Measurements from ENCODE around the gene COL9A2.

DNA sequence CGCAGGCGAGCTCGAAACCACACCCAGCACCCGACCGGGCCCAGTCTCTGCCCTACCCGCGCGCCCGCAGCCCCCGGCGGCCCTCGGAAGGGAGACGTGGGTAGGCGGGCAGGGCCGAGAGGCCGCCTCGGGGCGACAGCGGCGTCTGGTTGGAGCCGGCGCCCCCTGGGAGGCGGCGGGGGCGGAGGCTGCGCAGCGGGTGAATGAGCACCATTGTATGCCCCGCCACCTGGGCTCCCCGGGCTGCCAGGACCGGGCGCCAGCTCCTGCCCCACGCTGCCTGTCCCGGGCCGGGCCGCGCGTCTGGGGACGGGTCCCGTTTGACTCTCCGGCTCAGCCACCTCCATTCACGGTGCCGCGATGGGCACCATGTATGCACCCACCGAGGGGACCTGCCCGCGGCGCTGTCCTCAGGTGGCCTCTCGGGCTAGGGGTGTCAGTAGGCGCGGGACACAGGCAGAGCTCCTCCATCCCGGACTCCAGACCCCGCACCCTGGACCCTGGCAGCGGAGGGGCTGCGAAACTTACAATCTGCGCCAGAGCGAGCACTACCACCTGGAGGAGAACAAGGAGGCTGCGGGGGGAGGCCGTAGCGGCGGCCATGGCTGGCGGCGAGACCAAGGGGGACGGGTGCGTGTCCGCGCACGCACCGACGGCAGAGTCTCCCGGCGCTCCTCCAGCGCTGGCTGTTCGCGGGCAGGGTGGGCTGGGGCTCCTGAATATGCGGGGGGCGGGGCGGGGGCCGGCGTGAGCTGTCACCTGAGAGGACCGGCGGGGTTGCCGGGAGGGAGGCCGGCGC is at the start of gene COL9A2:
- no peak for TF ChIP-seq TCF12 (IDR thresholded peaks at IDR 0.05)
- TF ChIP-seq, protein P1, sequence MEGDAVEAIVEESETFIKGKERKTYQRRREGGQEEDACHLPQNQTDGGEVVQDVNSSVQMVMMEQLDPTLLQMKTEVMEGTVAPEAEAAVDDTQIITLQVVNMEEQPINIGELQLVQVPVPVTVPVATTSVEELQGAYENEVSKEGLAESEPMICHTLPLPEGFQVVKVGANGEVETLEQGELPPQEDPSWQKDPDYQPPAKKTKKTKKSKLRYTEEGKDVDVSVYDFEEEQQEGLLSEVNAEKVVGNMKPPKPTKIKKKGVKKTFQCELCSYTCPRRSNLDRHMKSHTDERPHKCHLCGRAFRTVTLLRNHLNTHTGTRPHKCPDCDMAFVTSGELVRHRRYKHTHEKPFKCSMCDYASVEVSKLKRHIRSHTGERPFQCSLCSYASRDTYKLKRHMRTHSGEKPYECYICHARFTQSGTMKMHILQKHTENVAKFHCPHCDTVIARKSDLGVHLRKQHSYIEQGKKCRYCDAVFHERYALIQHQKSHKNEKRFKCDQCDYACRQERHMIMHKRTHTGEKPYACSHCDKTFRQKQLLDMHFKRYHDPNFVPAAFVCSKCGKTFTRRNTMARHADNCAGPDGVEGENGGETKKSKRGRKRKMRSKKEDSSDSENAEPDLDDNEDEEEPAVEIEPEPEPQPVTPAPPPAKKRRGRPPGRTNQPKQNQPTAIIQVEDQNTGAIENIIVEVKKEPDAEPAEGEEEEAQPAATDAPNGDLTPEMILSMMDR (IDR thresholded peaks at IDR 0.05), result no peak

Measured in SK-N-SH (cell line).